GM18520 (cell line): ENCODE measurements around the gene PRLR.
"Not testable (repeated sequence)": the region's sequence is repeated elsewhere in the genome, so short reads cannot be mapped to it uniquely, and the experiment has no call there.

ENCODE experiments used
- ATAC-seq: cut with Tn5 transposase; IDR thresholded peaks from one replicate; pipeline ENCODE4 v1.9.1; 2021; ENCODE audit not compliant: unreplicated experiment

PRLR gene

GRCh38 chr5:35230038-35230611 lies at the start of gene PRLR:
Gene PRLR, minus strand, starts transcription at chr5:35230487. Its CDS starts 140,867 bp downstream, at chr5:35089620.
- no peak for ATAC-seq

GRCh38 chr5:35274839-35275509 lies 44.7 kb upstream of the PRLR start:
- ATAC-seq = no peak

DNA sequence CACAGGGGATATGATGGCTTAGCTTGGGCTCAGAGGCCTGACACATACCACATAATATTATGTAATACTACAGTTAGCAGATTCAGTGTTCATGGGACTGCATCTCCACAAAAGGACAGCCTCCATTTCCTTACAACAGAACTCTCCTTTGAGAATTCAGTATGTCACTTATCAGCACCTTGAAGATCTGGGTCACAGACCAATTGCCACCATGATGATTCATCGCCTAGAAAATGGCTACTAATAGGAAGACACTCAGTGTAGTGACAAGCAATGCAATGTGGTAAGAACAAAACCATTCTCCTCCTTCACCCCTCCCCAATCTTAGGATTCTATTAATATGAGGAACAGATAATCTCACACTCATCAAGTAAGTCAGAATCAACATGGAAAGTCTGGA lies 38.7 kb upstream of the PRLR start:
- ATAC-seq = no peak

GRCh38 chr5:35266276-35266675 lies 36.0 kb upstream of the PRLR start:
- no peak for ATAC-seq

DNA sequence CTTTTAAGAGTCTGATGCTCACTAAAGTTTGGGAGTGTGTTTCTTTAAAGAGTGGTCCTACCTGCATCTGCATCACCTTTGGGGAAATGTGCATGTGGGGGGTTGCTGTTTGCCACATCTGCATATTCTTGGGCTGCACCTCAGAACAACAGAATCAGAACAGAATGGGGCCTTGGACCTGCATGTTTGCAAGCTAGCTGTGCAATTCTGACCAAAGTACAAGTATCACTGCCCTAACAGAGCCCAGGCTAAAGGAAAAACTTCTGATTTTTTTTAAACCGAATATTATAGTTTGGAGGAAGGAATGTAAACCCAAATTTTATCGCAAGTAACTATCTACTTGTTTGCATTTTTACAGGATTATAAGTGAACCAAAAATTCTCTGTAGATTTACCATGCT lies 34.2 kb upstream of the PRLR start:
- no peak for ATAC-seq

GRCh38 chr5:35263266-35263877 lies 33.1 kb upstream of the PRLR start:
- ATAC-seq = no peak

DNA sequence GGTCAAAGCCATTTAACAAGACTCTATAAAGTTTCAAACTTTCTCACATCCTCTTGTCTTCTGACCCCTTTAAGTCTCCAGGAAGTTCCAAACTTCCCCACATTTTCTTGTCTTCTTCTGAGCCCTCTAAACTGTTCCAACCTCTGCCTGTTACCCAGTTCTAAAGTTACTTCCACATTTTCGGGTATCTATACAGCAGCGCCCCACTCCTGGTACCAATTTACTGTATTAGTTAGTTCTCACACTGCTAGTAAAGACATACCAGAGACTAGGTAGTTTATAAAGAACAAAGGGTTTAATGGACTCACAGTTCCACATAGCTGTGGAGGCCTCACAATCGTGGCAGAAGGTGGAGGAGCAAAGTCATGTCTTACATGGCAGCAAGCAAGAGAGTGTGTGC lies 23.3 kb upstream of the PRLR start:
- ATAC-seq = no peak

DNA sequence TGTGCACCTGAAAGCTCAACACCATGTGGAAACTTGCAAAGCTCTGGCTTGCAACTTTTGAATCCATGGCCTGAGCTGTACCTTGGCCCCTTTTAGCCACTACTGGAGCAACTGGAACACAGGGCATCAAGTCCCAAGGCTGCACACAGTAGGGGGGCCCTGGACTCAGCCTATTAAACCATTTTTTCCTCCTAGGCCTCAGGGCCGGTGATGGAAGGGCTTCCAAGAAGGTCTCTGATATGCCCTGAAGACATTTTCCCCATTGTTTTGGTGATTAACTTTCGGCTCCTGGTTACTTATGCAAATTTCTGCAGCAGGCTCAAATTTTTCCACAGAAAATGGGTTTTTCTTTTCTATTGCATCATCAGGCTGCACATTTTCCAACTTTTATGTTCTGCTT lies 22.7 kb upstream of the PRLR start:
- ATAC-seq = no peak

DNA sequence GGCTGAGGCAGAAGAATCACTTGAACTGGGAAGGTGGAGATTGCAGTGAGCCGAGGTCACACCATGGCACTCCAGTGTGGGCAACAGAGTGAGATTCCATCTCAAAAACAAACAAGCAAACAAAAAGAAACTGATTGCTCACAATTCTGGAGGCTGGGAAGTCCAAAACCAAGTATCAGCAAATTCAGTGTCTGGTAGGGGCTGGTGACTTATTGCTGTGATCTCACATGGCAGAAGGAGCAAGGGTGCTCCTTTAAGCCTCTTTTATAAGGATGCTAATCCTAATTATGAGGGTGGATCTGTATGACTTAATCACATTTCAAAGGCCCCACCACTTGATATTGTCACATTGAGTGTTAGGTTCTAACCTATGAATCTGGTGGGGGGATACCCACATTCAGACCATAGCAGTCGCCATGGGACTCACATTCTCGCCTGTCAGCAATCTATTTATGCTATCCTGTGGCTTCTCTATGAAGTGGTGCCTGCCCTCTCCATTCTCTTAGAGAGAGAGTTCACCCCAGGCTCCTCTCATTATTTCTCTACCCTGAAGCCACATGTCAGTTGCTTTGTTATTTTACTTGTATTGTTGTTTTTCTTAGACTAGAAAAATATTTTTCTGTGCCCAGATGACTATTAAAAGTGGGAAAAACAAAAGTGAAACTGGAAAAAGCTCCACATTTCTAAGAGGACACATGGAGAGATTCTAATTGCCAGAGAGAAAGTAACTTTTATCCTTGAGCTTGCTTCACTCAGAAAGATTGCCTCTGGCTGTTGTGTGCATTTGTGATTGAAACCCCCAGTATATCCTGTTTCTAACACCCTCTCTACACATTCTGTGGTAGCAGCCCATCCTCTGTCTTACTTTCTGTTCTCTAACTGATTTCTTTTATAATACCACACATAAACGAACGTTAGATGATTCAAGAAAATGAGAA lies 18.8 kb upstream of the PRLR start:
- ATAC-seq = no peak

DNA sequence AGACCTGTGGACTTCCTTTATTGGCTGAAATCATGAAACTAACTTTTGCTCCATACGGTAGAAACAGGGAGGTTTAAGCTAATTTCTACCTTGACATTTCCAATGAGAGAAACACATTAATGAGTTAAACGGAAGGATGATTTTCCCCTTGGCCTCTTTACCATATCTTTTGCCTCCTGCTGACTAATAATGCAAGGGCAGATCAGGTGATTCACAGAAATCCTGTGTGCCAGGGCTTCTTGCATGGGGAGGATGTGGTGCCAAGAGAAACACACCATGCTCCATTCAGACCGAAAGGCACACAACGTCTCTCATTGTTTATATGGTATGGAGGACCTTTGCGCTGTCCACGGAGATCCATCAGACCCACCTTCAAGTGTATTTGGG lies 17.4 kb upstream of the PRLR start:
- no peak for ATAC-seq

GRCh38 chr5:35246900-35247647 lies 16.8 kb upstream of the PRLR start:
- ATAC-seq = no peak

GRCh38 chr5:35246411-35246810 lies 16.1 kb upstream of the PRLR start:
- ATAC-seq = no peak

GRCh38 chr5:35245371-35245770 lies 15.1 kb upstream of the PRLR start:
- not testable (repeated sequence) for ATAC-seq

DNA sequence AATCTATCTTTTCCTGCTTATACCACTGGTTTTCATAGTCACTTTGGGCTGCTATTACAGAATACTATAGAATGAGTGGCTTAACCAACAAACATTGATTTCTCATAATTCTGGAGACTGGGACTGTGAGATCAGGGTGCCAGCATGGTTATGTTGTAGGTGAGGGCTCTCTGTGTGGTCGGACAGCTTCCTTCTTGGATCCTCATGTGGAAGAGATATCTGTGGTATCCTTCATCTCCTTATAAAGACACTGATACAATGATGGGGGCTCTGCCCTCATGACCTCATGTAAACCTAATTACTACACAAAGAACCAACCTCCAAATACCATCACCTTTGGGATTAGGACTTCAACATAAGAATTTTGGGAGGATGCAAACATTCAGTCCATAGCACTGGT lies 13.9 kb upstream of the PRLR start:
- ATAC-seq = no peak

GRCh38 chr5:35242702-35243258 lies 12.5 kb upstream of the PRLR start:
- no peak for ATAC-seq

- ATAC-seq = no peak
Measured at GRCh38 chr5:35240892-35241291, 10.6 kb upstream of the PRLR start.

DNA sequence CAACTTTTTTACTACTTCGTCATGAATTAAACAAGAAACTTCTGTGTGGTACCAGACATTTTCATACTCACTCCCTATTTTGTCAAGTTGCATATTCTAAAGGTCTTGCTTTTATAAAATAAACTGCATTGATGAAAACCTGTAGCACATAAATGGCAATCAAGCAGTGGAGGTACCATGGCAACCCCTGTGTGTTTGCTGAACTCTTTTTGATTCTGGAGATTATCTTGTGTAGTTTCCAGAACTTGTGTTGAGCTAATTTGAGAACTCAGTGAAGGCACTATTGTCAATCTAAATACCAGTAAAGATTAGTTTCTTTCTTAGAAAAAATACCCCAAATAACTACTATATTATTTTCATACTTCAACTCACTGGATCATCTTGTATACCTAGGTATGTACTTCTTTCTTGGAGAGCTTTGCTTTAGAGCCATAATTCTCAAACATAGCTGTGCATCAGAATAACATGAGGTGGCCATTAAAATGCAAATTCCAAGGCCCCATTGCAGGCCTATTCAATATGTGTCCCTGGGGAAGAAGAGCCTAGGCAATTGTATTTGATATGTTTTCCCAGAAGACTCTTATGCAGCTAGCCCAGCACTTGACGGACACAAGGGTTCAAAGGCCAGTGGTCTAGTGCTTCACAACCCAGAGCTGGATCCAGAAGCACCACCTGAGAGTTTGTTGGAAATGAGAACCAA lies 9.8 kb upstream of the PRLR start:
- ATAC-seq = no peak

DNA sequence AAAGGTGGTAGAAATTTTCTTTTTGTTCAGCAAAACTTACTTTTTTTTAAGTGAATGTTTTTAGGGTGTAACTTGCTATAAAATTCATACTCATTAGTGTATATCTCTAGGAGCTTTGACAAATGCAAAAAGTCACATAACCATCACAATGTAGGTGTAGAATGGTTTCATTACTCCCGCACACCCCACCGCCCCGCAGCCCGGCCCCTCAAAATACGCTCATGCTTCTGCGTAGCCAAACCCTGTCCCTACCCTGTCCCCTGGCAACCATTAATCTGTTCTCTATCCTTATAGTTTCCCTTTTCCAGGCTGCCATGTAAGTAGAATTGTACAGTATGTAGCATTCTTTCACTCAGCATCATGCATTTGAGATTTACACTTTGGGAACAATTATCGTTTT lies 9.2 kb upstream of the PRLR start:
- ATAC-seq = no peak

GRCh38 chr5:35237580-35238376 lies 7.5 kb upstream of the PRLR start:
- ATAC-seq = peak; percentile 70
